ENCODE measurements around the gene TULP1. TPM values are rescaled to one million over a fixed set of nuclear protein-coding genes. Genes with fewer than 3 reads are reported as not detected.
"Not testable (repeated sequence)": the region's sequence is repeated elsewhere in the genome, so short reads cannot be mapped to it uniquely, and the experiment has no call there.

Gene TULP1
- total RNA-seq, 1 experiment from 2014 or later: not detected

DNA sequence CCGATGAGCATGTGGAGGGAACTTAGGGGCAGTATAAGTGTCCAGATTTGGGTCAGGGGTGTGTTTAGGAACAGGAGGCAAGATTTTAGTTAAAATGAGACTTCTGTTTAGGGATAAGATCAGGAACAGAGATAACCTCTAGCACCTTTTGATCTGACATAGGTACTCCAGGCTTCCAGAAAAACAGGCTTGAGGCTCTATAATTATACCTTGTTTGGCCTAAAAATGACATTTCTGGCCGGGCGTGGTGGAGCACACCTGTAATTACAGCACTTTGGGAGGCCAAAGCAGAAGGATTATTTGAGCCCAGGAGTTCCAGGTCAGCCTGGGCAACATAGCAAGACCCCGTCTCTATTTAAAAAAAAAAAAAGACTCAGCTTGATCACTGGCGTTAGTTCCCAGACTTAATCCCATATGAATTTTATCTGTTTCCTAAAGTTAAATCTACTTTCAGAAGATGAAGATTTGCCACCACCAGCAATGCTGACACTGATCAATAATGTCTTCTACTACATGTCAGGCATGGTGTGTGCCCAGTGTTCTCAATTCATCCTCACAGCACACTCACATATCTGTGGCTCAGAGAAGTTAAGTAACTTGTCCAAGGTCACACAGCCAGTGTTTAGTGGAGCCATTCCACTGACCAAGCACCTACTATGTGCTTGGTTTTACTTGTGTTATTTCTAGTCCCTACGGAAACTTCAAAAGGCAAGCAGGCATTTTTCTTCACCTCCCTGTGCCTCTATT is 6.0 kb upstream of the TULP1 start:
- Histone ChIP-seq H3K27me3 (ENCODE audit: low read length) (no peaks in the 10 kb centered on the region), H3K36me3 (ENCODE audit: low read depth, low read length) (no peaks in the 10 kb centered on the region), H3F3A (ENCODE audit: low read length, unreplicated experiment) (no peaks in the 10 kb centered on the region), H3K9me2 (replicated peaks; ENCODE audit: low read length) (no peaks in the 10 kb centered on the region), H3K4me3 (ENCODE audit: low read length) (no peak overlapping the region), H3K79me2 (ENCODE audit: low read length) (no peaks in the 10 kb centered on the region), H3K9ac (ENCODE audit: low read length) (no peak overlapping the region), H3K4me1 (ENCODE audit: insufficient read depth, low read length) (no peaks in the 10 kb centered on the region), H3K4me2 (ENCODE audit: low read length) (no peak overlapping the region), H2AFZ (ENCODE audit: low read length) (no peak overlapping the region), H3K9me3 (ENCODE audit: low read length) (no peaks in the 10 kb centered on the region), H4K20me1 (ENCODE audit: low read length) (no peaks in the 10 kb centered on the region), H3K27ac (ENCODE audit: low read length) (no peak overlapping the region)
- ChIA-PET CTCF (no interaction called here), POLR2A (ENCODE audit: unreplicated experiment) (no interaction called here)
- no TSS peak for BruUV-seq (replicated peaks)
- DNase-seq: no peak
- TF ChIP-seq, protein P1, sequence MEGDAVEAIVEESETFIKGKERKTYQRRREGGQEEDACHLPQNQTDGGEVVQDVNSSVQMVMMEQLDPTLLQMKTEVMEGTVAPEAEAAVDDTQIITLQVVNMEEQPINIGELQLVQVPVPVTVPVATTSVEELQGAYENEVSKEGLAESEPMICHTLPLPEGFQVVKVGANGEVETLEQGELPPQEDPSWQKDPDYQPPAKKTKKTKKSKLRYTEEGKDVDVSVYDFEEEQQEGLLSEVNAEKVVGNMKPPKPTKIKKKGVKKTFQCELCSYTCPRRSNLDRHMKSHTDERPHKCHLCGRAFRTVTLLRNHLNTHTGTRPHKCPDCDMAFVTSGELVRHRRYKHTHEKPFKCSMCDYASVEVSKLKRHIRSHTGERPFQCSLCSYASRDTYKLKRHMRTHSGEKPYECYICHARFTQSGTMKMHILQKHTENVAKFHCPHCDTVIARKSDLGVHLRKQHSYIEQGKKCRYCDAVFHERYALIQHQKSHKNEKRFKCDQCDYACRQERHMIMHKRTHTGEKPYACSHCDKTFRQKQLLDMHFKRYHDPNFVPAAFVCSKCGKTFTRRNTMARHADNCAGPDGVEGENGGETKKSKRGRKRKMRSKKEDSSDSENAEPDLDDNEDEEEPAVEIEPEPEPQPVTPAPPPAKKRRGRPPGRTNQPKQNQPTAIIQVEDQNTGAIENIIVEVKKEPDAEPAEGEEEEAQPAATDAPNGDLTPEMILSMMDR (conservative IDR thresholded peaks at IDR 0.05; ENCODE audit: low read depth, low read length): no peak
- no peak for TF ChIP-seq EZH2 (IDR thresholded peaks at IDR 0.05; ENCODE audit: low read length, unreplicated experiment)
- no peak for TF ChIP-seq EZH2phosphoT487 (IDR thresholded peaks at IDR 0.05; ENCODE audit: borderline replicate concordance, low read length)
- no peak for ATAC-seq
- intact Hi-C loops (cut with micrococcal nuclease): no loop called here

DNA sequence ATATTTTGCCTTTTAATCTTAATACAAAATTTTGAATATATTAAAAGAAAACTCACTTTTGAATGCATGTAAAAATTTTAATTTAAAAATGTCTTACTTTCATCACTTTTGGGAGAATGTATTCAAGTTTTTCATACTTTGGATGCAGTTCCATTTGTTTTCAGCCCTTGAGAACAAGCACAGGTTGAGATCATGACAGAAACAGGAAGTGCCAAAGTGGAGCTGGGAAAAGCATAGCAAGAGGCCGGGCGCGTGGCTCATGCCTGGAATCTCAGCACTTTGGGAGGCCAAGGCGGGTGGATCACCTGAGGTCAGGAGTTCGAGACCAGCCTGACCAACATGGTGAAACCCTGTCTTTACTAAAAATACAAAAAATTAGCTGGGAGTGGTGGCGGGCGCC is 5.3 kb upstream of the TULP1 start:
- BruUV-seq (replicated peaks); H3K27me3 ChIP-seq (ENCODE audit: low read length); H3K9me3 ChIP-seq (ENCODE audit: low read length); H3K4me1 ChIP-seq (ENCODE audit: insufficient read depth, low read length); H3K27ac ChIP-seq (ENCODE audit: low read length); H3K9ac ChIP-seq (ENCODE audit: low read length); POLR2A ChIA-PET (ENCODE audit: unreplicated experiment); H3K4me2 ChIP-seq (ENCODE audit: low read length); H3F3A ChIP-seq (ENCODE audit: low read length, unreplicated experiment); H3K36me3 ChIP-seq (ENCODE audit: low read depth, low read length); H3K4me3 ChIP-seq (ENCODE audit: low read length); H3K9me2 ChIP-seq (replicated peaks; ENCODE audit: low read length); ATAC-seq; CTCF ChIA-PET; DNase-seq; H2AFZ ChIP-seq (ENCODE audit: low read length); H3K79me2 ChIP-seq (ENCODE audit: low read length); intact Hi-C loops (cut with micrococcal nuclease); H4K20me1 ChIP-seq (ENCODE audit: low read length): not testable (repeated sequence)

DNA sequence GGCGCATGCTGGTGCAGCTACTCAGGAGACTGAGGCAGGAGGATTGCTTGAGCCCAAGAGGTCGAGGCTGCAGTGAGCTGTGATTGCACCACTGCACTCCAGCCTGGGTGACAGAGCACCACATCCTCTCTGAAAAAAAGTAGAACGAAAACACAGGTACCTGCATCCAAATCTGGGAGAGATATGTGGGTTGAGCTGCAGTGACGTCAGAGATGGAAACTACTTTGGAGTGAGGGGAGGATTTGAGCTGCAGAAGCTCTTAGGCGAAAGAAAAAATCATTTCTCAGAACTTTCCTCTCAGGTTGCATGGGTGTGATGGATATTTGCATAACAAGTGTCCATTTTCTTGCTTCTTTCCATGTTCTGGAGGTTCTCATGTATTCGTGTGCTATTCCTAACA is 4.0 kb upstream of the TULP1 start:
- Histone ChIP-seq H3K4me1 (ENCODE audit: insufficient read depth, low read length) (no peaks in the 10 kb centered on the region), H3K36me3 (ENCODE audit: low read depth, low read length) (no peaks in the 10 kb centered on the region), H3K9me2 (replicated peaks; ENCODE audit: low read length) (no peaks in the 10 kb centered on the region), H3K4me2 (ENCODE audit: low read length) (no peak overlapping the region), H3F3A (ENCODE audit: low read length, unreplicated experiment) (no peaks in the 10 kb centered on the region), H3K9me3 (ENCODE audit: low read length) (no peaks in the 10 kb centered on the region), H4K20me1 (ENCODE audit: low read length) (no peaks in the 10 kb centered on the region), H2AFZ (ENCODE audit: low read length) (no peak overlapping the region), H3K9ac (ENCODE audit: low read length) (no peak overlapping the region), H3K79me2 (ENCODE audit: low read length) (no peaks in the 10 kb centered on the region), H3K4me3 (ENCODE audit: low read length) (no peak overlapping the region), H3K27me3 (ENCODE audit: low read length) (no peaks in the 10 kb centered on the region), H3K27ac (ENCODE audit: low read length) (no peak overlapping the region)
- ATAC-seq: no peak
- CTCF ChIA-PET: interaction anchor here (0.6 kb wide), 1 partner anchor 44 kb away, joined by 3 read pairs; no protein-coding TSS in a partner anchor
- no peak for DNase-seq
- intact Hi-C loops (cut with micrococcal nuclease): no loop called here
- TF ChIP-seq EZH2 (IDR thresholded peaks at IDR 0.05; ENCODE audit: low read length, unreplicated experiment) (no peak), EZH2phosphoT487 (IDR thresholded peaks at IDR 0.05; ENCODE audit: borderline replicate concordance, low read length) (no peak)
- TF ChIP-seq, protein P1 (conservative IDR thresholded peaks at IDR 0.05; ENCODE audit: low read depth, low read length): no peak
- POLR2A ChIA-PET (ENCODE audit: unreplicated experiment): no interaction called here
- no TSS peak for BruUV-seq (replicated peaks)

DNA sequence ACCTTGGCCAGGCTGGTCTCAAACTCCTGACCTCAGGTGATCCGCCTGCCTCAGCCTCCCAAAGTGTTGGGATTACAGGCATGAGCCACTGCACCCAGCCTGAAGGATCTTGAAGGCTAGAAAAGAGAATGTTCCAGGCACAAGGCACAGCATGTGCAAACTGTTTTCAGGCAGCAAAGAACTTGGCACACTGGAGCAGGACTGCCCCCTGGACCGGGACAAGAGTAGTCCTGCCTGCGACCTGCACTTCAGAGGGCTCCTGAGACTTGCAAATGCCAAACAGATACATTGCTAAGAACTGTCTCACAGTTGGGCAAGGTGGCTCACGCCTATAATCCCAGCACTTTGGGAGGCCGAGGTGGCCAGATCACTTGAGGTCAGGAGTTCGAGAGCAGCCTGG is 3.2 kb upstream of the TULP1 start:
- H3K27ac ChIP-seq (ENCODE audit: low read length); H3K79me2 ChIP-seq (ENCODE audit: low read length); ATAC-seq; H3K36me3 ChIP-seq (ENCODE audit: low read depth, low read length); POLR2A ChIA-PET (ENCODE audit: unreplicated experiment); H3K9ac ChIP-seq (ENCODE audit: low read length); BruUV-seq (replicated peaks); intact Hi-C loops (cut with micrococcal nuclease); H3F3A ChIP-seq (ENCODE audit: low read length, unreplicated experiment); H2AFZ ChIP-seq (ENCODE audit: low read length); H3K4me3 ChIP-seq (ENCODE audit: low read length); H3K4me2 ChIP-seq (ENCODE audit: low read length); H3K27me3 ChIP-seq (ENCODE audit: low read length); H4K20me1 ChIP-seq (ENCODE audit: low read length); H3K9me2 ChIP-seq (replicated peaks; ENCODE audit: low read length); H3K9me3 ChIP-seq (ENCODE audit: low read length); H3K4me1 ChIP-seq (ENCODE audit: insufficient read depth, low read length); DNase-seq; CTCF ChIA-PET: not testable (repeated sequence)
